NCI-H2171 (cell line): ENCODE data around the gene RPS17.

Experiments used
- DNase-seq: peaks from one replicate; lab custom pipeline; 2025; lab: John Stamatoyannopoulos, UW

Gene RPS17

DNA sequence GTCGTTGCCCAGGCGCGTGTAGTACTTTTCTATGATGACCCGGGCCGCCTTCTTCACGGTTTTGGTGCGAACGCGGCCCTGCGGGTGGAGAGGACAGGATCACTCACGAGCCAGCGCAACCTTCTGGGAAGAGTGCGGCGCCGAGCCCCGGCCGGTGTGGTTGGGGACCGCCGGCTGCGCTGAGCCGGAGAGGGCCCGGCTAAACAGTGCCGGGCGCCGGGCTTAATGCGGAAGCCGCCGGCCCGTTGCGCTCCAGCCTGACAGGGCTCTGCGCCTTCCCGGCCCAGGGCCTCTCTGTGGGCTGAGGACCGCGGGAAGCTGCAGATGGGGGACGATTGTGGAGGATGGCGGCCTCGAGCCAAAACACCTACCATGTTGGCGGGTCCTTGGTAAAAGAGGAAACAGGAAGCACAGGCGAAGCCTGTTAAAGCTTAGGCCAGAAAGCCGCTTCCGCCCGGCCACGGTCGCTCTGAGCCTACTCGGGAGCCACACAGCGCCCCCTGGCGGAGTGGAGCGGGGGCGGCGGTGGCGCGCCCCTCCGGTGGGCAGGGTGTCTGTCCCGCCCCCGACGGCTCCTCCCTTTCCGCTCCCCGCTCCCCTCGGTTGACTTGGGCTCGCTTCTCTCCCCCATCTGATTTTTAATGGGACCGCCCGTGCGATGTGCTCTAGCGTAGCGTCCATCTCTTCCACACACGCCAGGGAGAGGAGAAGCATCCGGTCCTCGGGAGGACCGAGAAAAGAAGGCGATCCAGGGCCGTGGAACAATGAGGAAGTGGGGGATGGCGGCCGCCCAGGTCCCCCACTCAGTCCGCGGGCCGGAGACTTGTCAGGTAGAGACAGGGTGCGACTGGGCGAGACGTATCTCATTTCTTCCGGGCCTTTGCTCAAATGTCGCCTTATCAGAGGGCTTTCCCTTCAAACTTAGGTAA lies at the start of gene RPS17:
Gene RPS17 (minus strand): TSS at position 403 of the 929 bp plus-strand sequence. CDS start 29 bp downstream, at position 374.
- DNase-seq: no peak

DNA sequence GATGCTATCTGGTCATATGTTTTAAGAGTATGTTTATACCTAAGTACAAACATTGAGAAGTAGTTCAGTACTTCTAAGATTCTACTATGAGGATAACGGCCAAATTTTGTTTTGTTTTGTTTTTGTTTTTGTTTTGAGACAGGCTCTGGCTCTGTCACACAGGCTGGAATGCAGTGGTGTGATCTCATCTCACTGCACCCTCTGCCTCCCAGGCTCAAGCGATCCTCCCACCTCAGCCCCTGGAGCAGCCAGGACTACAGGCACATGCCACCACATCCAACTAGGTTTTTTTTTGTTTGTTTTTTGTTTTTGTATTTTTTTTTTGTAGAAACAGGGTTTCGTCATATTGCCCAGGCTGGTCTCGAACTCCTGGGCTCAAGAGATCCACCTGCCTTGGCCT lies 47.5 kb upstream of the RPS17 start:
- no peak for DNase-seq

DNA sequence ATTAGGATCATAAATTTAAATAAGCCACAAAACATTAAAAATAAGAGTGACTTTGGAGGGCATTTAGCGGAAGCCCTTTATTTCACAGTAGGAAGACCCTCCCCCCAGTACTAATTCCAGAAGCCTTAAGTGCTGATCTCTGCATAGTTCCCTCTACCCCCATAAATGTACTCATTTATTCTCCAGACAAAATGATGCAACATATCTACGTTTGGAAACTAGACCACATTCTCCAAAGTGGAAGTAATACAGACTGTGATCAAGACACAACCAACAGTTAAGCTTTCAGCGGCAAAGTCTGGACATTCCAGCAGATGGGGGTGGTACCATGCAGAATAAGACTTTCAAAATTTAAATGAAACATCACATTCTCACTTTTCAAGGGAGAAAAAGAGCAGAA lies 44.8 kb upstream of the RPS17 start:
- DNase-seq: no peak

DNA sequence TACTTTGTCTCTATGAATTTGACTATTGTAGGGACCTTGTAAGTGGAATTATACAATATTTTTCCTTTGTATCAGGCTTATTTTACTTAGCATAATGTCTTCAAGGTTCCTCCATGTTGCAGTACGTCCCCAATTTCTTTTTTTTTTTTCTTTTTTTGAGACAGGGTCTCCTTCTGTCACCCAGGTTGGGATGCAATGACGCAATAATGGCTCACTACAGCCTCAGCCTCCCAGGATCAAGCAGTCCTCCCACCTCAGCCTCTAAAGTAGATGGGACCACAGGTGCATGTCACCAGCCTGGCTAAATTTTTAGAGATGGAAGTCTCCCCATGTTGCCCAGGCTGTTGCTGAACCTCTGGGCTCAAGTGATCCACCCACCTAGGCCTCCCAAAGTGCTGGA lies 40.5 kb upstream of the RPS17 start:
- DNase-seq: no peak

DNA sequence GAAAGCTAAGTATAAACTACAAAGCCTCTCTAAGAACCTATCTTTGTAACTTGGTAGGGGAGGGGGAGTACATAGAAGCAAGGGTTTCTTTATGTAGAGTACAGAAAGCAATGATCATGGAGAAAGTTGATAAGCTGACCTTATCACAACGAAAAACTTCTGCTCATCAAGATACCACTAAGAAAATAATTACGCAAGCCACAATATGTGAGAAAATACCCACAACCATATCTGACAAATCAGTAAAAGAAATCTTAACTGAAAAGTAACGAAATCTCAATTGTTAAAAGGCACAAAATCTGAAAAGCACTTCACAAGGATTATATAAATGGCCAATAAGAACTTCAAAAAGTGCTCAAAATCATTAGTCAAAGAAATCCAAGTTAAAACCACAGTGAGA lies 35.1 kb upstream of the RPS17 start:
- DNase-seq: no peak

DNA sequence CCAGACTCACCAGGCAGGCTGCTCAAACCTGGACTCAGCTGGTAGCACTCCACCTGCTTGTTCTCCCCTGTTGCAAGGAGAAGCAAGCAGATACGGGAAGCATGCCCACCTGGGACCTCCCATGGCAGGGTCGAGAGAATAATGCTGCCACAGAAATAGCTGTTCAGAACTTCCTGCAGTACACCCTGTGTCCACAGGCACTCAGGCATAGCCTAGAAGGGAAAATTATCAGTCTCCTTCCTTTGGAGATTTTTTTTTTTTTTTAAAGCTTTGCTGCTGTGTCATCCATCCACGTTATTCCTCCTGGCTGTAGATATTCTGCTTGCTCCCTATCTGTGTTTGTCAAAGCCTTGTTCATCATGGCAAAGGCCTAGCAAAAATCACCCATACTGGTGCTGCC lies 32.7 kb upstream of the RPS17 start:
- no peak for DNase-seq

DNA sequence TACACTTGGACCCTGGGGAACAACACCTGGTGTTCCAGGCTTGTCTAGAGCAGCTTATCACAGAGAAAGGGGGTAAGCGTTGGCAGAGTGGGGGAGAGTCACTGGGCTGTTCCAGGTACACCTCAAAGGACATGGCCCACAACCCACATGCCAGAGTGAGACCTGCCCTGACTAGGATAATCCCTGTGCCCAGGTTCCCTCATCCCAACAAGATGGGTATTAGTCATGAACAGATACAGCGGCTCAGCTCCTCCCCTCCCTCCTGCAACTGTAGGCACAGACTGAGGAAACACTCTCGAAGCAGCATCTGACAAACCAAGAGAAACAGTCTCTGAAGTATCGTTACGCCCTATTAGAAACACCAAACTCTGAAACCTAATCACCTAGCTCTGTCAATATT lies 32.1 kb upstream of the RPS17 start:
- DNase-seq: no peak

DNA sequence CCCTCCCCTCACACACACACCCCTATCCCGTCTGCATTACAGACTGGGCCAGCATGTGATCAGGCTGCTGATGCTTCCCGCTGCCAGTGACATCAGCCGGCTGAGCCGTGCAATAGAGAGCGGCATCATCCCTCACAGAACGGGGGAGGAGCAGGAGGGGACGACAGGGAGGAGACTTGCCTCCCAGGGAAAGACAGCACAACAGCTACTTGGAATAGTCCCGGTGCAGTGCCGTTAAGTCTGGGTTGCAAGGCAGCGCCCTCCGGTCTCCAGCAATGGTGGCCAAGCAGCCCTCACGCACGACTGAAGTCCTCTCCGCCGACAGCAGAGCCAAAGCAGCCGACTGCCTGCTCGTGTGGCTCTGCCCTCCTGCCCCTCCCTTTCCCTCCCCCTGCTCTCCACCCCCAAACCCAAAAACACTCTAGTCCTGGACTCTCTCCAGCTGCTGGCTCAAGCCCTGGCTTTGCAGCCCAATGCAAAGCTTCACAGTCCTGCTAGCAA lies 31.5 kb upstream of the RPS17 start:
- DNase-seq: peak; percentile 54

DNA sequence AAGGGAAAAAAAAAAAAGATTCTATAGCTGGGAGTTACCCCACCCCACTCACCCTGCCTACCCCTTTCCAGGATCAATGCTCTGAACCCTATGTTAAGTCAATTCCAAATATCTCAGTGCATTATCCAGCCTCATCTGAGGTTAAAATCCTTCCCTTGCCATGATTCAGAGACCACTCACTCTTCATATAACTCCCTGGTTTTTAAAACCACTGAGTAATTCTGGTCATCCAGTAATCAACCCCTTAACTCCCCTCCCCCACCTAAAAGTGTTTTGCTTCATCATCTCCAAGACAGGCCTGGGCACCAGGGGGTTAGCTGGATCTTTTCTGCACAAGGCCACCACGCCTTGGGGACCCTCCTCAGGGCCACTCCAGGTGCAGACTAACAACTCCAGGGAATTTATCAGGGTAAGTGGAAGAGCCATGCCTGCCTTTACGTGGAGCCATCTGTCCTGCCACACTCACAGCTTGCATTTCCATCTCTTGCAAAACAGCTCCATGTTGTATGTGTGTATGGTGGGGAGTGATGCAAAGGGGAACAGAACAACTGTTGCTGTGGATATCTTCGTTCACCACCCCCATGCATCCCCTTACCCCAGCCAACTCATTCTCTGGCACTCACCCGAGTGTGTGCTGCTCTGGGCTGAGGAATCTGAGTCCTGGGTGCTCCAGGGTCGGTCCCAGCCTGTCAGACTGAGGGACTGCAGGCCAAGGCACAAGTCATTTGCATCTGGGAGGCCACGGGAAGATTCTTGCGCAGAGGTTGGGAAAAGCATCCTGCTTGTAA lies 30.7 kb upstream of the RPS17 start:
- DNase-seq: peak; percentile 34

DNA sequence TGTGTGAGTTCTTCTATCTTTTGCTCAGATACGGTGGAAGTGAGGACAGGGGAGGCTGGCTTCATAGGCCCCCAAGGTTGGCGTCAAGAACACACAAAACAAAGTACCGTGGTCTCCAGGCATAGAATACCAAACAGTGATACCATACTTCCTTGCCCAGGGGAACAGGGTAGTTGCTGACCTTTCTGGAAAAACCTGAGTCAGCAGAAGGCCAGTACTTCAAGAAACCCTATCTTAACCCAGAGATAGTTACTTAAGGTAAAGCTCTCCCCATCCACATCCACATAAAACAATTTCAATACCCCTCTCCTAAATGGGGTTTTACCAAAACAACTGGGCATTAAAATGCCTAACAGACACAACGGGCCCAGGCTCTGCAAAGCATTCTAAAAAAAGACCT lies 29.6 kb upstream of the RPS17 start:
- no peak for DNase-seq

DNA sequence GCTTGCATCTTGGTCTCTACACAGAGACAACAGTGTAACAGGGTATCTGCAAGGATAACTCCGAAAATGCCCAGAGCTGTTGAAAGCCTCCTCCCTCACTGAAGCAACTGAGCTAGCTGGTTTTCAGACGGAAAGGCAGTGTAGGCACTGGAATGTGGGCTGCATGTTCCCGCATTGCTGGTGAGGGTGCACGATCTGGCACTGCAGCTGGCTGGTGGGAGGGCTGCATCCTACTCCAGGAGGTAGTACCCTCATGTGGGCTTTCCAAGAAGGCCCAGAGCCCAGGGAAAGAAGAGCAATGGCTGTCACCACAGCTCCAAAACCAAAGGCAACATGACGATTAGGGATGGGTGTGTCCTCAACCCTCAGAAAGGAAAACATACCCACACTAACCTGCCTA lies 28.7 kb upstream of the RPS17 start:
- no peak for DNase-seq

DNA sequence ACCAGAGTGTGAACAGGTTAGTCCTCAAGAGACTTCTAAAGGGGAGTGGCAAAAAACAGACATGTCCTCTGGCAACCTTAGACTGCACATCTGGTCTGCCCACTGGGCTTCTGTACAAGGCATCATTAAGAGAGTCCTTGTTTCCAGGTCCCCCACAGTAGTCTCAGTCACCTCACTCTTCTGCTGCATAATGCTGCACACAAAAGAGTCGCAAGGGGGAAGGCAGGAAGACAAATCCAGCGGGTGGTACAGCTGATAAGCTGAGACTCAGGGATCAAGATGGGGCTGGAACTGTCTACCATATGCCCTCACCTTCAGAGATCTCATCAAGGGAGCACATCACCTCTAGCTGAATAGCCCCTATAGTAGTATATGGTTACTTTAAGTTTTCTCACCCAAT lies 27.4 kb upstream of the RPS17 start:
- no peak for DNase-seq

DNA sequence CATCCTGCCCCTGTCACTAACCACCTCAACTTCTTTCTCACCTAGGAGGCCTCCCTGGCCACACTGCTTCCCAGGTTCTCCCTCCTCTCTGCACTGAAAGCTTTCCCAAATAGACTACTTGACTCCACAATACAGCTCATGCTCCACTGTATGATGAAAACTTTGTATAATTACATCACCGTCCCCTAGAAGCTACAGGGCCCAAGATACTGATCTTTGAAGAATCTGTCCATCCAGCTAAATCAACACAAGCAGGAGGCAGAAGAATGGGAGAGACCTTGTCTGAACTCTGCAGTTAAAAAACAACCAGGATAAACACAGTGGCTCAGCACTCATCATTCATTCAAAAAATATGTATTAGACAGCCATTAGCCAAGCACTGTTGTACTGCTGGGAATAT lies 26.4 kb upstream of the RPS17 start:
- no peak for DNase-seq

DNA sequence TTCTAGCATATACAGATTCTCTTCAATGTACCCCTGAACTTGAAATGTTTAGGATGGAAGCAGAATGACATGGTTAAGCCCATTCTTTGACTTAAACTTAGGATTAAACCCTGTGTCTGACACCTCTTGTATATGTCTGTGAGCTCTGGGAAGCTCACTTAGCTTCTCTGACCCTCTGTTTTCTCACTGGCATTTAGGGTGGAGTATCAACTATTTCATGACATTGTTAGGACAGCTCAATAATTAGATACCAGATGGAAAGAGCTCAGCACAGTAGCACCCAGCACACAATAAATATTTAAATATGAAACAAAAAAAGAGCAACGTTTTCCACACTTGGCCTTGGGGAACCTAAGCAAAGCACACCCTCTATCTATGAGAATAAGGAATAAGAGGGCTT lies 18.2 kb upstream of the RPS17 start:
- DNase-seq: no peak

DNA sequence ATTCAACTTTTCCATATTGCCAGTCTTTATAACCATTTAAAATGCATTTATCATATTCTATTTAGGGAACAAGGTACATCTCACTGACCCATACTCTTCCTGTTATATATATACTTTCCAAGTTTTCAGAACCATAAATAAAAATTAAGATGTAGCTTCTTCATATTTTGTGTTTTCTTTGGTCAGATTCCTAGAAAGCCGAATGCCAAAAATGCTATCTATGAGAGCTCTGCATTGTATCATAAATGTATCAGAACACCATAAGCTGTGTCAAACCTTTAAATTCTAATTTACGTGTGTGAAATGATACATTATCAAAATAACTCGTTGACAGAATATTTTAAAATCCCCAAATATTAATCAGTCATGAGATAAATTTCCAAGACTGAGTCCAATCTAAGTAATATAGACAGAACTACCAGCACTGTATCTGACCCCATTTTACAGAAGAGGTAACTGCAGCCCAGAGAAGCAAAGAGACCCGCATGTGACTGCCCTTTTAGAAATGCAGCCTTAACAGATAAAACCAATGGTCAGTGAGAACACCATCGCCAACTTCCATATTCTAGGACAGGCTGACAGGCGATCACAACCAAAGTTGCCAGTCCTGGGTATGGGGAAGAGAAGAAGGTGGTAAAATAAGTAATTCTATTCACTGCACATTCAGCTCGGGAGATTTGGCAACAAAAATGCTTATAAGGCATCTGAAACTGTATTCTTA lies 16.2 kb upstream of the RPS17 start:
- DNase-seq: no peak

DNA sequence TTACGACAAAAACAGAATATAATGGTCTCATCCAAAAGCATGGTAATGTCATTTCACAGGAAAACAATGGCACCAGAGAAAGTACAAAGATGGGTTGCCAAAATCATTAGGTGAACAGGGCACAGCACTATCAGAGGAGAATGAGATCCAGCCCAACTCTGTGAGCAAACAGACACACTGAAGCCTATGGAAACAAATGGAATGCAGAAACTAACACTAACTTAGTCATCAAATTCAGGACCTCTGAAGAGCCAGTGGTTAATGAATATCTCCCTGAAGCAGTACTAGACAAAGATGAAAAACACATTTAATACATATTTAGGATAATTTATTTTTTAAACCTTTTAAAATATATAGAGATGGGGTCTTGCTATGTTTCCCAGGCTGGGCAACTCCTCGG lies 14.6 kb upstream of the RPS17 start:
- no peak for DNase-seq

DNA sequence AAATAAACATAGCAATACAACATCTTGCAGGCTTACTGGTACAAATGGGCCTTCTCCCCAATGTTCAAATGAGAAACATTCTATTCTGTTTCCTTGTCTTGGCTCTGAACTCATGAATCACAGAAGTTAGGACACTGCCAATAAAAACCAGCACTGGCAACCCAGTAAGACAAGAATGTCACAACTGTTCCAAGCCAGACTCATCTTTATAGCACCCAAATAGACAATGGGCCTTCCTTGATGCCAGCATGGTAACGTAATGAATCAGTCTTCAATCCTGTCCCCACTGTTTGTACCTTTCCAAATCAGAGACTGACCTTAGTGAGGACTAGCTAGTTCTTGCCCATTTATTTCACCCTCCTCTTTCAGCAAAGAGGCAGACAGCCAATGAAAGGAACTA lies 14.1 kb upstream of the RPS17 start:
- no peak for DNase-seq

DNA sequence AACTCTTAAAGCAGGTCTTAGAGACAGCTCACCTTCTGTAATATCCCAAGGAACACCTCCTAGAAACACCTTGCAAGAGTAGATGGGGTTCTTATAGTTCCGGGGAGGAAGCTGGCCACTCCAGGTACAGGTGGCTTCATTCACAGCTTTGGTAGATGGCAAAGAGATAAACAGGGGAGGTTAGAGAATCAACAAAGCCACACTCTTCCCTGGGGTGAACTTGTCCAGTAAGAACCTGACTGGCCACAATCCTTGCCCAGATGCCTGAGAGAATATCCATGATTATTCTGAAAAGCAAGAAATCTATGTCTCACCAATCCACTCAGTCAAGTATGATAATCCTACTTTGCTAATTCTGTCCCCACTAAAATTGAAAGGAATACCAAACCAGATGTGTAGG lies 13.6 kb upstream of the RPS17 start:
- DNase-seq: no peak

DNA sequence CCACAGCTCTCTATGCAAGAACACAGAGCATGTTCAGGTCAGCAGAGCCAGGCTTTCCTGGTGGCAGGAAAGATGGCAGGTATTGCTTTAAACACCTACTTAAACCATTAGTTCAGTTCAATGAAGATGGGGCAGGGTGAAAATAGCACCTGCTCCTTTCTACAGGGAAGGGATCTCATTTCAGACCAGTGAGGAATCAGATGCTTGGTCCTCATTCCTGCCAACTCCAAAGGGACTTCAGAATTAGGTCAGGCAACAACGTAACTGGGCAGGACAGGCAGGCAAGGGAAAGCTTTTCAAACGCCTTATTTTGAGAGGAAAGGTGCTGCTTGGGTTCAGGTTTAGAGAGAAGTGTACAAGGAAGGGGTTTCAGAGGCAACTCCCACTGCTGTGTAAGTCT lies 12.6 kb upstream of the RPS17 start:
- DNase-seq: no peak

DNA sequence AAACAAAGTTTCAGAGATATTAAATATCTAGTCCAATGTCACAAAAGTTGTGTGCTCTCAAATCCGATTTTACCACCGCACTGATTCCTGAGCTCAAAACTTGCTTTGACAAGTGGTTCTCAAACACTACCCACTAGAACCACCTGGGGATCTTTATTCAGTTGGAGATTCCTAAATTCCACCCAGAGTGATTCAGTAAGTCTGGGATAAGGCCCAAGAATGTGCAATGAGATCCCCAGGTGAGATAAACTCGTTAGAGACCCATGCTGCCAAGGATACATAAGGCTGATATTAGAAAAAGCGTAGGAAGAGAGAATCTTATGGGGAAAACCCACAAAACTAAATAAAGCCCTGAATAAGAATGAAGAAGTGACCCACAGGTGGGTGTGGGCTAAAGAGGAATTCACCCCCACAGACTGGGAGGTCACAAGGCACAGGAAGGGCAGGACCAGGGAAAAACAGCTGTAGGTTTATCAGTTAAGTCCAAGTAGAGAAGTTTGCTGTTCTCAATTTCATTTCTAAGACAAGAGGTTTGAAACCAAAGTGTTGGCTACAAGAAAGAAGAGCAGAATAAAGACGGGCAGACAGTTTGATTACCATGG lies 11.5 kb upstream of the RPS17 start:
- no peak for DNase-seq

DNA sequence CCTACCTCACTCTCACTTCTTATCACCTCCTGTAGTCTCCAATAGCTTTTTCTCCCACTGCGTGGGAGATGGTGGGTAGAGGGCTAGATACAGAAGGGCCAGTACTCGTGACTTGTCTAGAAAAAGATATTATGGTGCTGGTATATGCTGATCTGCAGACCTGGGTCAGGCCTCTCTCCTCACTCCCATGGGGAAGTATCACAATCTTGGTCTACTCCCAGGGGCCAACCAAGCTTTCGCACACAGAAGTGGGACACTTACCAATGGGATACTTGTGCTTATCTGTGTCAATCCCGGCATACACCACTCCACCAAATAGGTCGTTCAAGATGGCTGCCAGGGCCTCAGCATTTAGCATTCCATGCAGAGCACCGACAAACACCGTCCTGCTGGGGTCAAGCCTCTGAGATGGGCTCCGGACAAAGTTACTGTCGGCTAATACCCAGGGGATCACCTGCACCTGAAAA lies 9.0 kb upstream of the RPS17 start:
- no peak for DNase-seq

DNA sequence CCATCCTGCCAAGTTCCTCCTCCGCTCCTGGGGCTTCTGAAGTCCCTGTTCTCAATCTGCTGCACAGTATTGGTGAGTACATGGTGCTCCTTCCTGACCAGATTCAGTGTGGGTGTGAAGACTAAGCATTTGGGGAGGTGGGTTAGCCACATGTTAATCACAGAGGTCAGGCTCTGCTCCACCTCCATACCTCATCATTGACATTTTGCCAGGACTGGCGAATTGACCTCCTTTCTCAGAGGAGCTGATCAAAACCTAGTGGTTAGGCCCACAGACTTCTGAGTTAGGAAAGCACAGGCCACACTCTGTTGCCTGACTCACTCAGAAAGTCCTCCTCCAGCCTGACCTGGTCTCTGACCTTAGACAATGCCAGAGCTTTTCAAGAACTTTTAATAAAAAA lies 8.4 kb upstream of the RPS17 start:
- no peak for DNase-seq
